Fibroblast of the aortic adventitia (primary cell): Measurements from ENCODE around the gene ZNF17. TPM values are rescaled to one million over a fixed set of nuclear protein-coding genes. Genes with fewer than 3 reads are reported as not detected.

Experiments
- DNase-seq: peaks from one replicate; pipeline ENCODE4 v3.0.0-alpha.2; 2010; ENCODE audit warnings: low read depth
- H3K4me3 ChIP-seq: 2 replicates; pipeline ENCODE4 v1.5.1; 2011; ENCODE audit warnings: low read depth, mild to moderate bottlenecking, control low read depth, low read length, moderate library complexity
- total RNA-seq: library from RNA; depleted of rRNA; stranded (reverse); fragments of >200 nt; gene quantifications from 2 replicates; pipeline ENCODE4 v1.2.3, GENCODE V29; 2012; ENCODE audit warnings: low replicate concordance
- TF ChIP-seq, protein P1 (sequence below): IDR thresholded peaks from 2 replicates; pipeline ENCODE4 v1.5.1; 2011; ENCODE audit warnings: mild to moderate bottlenecking, low read length, control low read depth, inconsistent platforms; ENCODE audit not compliant: insufficient read depth

The ZNF17 gene
- total RNA-seq, 1 donor = 11.7 TPM

- H3K4me3 ChIP-seq = peak overlapping the region; percentile 85
- DNase-seq = no peak
- TF ChIP-seq, protein P1, sequence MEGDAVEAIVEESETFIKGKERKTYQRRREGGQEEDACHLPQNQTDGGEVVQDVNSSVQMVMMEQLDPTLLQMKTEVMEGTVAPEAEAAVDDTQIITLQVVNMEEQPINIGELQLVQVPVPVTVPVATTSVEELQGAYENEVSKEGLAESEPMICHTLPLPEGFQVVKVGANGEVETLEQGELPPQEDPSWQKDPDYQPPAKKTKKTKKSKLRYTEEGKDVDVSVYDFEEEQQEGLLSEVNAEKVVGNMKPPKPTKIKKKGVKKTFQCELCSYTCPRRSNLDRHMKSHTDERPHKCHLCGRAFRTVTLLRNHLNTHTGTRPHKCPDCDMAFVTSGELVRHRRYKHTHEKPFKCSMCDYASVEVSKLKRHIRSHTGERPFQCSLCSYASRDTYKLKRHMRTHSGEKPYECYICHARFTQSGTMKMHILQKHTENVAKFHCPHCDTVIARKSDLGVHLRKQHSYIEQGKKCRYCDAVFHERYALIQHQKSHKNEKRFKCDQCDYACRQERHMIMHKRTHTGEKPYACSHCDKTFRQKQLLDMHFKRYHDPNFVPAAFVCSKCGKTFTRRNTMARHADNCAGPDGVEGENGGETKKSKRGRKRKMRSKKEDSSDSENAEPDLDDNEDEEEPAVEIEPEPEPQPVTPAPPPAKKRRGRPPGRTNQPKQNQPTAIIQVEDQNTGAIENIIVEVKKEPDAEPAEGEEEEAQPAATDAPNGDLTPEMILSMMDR = no peak
Measured at GRCh38 chr19:57434386-57435061, 23.6 kb downstream of the ZNF17 start.

DNA sequence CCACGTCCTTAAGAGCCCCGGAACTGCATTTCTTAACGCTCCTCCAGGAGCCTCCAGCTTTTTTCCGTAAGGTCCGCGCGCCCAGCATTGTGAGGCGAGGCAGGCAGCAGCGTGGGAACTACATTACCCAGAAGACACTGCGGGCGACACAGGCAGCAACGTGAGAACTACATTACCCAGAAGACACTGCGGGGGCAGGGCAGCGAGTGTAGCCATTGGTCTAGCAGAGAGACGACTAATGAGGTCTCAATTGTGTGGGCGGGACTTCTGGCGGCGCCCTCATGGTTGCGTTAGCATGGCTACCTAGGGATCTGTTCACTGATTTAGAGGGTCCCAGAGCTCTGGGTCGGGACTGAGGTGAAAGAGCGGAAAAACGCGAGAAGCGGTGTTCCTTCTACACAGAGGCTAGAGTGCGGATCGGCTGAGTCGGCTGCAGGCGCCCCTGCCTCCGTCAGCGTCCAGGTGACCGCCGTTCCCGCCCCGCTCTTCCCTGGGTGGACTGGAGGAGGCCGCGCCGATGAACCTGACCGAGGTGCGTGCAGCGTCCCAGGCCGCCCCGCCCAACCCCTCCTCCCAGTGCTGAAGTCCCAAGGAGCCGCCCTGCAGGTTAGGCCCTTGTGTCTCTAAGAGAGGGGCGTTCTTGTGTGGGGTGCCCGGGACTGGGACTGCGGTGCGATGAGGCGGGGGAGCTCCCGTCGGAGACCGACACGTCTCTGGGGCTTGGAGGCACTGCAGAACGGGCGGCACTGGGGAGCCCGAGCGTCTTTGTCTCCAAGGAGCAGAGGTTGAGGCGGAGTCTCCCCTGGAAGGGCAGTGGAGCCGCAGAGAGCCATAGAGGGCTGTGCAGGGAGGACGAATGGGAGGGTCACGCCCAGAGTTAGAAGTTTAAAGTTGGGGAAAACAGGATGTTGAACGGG is 24.4 kb downstream of the ZNF17 start, which contains the start of gene ZNF749:
Gene ZNF749 (plus strand): TSS at position 264 of the 917 bp plus-strand sequence. CDS start 254 bp downstream, at position 518.
- peak; percentile 98 for DNase-seq

GRCh38 chr19:57436417-57436816 is 25.5 kb downstream of the ZNF17 start:
- TF ChIP-seq, protein P1 = no peak
- peak overlapping the region; percentile 85 for H3K4me3 ChIP-seq
- no peak for DNase-seq

More for the DNA sequence above, 24.4 kb downstream of the ZNF17 start, which contains the start of gene ZNF749:
- TF ChIP-seq, protein P1 = no peak
- H3K4me3 ChIP-seq = peak within 1 kb of the TSS; percentile 85

DNA sequence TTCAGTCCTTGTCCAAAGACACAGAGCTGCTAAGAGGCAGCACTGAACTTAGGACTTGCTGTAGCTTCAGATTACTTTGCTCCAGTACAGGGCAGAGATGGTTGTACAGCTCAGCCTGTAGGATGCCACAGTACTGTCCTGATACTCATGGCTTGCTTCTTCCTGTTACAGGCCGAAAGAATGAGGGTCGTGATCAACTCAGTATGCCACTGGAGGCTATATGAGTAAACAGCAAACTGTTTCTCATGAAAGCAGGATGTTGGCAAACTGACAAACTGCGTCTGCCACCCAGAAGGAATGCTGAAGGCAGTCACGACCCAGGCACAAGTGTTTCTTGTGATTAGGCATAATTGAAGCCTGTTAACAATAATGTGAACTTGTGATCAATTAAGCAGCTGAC is 27.0 kb downstream of the ZNF17 start:
- TF ChIP-seq, protein P1 = no peak
- no peak for DNase-seq
- H3K4me3 ChIP-seq = no peak overlapping the region

DNA sequence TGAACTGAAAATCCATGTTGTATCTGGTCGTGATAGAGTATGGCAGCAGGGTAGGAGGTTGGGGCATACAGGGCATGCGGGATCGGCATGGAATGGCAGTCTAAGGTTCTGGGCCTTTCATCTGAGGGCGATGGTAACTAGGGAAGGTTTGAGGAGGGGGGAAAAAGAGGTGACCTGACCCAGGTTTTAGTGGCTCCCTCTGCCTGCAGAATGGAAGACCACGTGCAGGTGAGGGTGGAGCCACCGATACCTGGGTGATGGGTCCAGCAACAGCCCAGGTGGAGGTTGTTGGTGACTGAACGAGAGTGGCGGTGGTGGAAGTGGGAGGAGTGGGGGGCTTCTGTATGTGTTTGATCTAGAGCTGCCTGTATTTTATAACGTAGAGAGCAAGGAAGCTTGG is 28.0 kb downstream of the ZNF17 start:
- TF ChIP-seq, protein P1 = no peak
- H3K4me3 ChIP-seq = no peak overlapping the region
- DNase-seq = no peak

DNA sequence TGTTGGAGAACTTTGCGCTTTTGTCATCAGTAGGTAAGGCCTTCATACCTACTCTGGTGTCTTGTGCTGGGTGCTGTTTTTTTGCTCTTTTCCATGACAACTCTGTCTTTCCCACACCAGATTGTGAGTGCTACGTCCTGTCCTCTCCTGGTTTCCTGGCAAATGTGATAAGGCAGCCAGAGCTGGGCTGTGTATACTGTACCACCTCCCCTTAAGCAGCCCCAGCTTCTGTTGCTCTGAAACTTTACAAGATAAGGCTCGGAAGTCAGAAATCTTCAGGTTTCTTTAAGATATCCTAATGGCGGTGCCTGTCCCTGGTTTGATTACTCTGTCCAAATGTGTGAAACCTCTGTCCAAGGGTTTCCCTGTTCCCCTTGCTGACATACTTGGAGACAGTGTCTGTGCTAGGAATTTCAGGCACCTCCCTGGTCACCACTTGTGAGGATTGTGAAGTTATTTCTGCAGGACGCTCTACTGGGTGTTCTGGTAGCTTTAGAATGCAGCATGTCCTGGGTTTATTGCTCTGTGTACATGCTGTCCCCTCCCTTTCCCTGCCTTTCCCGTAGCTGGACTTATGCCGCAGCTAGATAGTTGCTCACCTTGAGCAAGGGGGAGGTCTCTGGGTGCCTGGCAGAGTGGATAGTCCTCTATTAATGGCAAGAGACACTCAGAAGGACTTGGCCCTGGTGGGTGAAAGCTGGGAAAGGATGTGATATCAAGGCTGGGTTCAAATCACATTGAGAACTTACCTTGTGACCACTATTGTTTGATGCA is 31.2 kb downstream of the ZNF17 start:
- no peak overlapping the region for H3K4me3 ChIP-seq
- no peak for DNase-seq
- TF ChIP-seq, protein P1 = no peak
